NCI-H146 treated with DMSO at 0.1 percent for 48 hours (cell line): ENCODE results near the gene ISG15.
"Not testable (repeated sequence)": the region's sequence is repeated elsewhere in the genome, so short reads cannot be mapped to it uniquely, and the experiment has no call there.

Experiments
- DNase-seq: peaks from one replicate; lab custom pipeline; 2025; ENCODE audit not compliant: unreplicated experiment; lab: John Stamatoyannopoulos, UW

The ISG15 gene

DNA sequence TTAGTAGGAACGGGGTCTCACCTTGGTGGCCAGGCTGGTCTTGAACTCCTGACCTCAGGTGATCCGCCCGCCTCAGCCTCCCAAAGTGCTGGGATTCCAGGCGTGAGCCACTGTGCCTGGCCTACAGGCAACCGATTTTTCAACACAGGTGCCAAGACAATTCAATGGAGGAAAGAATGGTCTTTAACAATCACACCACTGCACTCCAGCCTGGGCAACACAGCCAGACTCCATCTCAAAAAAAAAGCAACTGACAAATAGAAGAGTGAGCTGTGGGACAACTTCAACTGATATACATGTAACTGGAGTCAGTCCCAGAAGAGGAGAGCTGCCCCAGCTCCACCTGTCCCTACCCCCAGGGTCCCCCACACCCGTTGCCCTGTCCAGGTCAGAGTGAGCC lies 18.8 kb upstream of the ISG15 start:
- DNase-seq, result not testable (repeated sequence)

DNA sequence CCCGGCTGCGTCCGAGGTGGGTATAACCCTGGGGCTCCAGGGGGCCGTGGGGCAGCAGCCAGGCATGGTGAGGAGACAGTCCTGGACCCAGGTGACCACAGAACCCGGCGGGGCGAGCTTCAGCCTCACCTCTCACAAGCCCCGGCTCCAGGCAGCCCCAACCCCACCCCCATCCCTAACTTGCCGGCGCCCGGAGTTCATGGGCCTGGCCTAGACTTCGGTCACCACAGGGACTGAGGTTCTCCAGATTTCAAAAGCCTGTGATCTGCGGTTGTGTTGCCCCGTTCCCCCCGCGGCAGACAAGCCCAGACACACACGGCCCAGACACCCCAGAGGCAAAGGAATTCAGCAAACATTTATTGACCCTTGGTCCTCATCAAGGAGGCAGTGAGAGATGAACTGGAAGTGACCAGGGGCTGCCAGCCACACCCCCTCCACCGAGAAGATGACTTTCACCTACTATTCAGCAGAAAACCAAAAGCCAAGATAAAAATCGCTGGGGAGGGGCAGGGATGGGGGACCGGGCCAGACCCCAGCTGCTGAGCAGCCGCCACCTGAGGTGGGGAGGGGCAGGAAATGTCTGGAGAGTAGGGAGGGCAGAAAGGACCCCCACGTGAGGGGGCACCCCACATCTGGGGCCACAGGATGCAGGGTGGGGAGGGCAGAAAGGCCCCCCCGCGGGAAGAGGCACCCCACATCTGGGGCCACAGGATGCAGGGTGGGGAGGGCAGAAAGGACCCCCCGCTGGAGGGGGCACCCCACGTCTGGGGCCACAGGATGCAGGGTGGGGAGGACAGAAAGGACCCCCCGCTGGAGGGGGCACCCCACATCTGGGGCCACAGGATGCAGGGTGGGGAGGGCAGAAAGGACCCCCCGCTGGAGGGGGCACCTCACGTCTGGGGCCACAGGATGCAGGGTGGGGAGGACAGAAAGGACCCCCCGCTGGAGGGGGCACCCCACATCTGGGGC lies 17.3 kb upstream of the ISG15 start:
- DNase-seq, result no peak

DNA sequence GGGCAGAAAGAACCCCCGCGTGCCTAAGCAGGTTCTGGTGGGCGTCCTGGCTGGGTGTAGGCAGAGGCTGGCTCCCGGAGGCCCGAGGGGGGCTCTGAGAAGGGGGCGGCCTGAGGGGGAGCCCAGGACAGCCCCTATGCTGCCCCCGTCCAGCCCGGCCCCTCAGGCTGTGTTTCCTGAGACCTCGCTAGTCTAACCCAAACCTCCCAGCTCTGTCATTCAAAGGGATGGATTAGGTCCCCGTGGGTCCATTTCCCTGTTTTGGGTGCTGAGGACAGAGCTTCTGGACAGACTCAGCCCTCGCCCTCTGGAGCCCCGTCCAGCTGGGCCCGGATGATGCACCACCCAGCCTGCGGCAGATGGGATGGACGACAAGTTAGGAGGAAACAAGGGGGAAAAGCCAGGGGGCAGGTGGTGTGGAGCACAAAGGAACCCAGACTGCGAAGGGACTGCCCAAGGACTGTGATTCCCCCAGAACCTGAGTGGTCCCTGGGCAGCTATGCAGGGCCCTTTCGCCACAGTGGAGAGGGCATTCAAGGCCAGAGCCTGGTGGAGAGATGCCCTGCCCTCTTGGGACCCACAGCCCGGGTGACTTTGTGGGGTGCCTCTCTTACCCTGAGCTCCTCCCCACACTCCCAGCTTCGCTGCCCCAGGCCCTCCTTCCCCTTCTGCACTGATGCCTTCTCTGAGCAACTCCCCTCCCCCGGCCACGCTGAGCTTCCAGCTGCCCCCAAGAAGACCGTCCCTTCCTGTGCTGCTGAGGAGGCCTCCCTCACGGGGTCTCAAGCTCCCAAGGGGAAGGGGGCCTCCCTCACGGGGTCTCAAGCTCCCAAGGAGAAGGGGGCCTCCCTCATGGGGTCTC lies 16.2 kb upstream of the ISG15 start:
- no peak for DNase-seq

DNA sequence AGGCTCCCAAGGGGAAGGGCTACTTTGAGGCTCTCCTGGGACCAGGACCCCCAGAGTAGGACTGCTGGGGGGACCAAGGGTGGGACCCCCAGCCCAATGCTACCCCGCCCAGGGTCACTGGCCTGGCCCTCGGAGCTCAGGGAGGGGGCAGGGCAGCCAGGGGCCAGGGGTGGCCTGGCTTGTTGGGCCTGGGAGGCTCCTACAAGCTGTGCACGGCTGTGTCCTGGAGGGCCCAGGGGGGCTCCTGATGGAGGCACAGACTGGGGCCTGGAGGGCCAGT lies 15.6 kb upstream of the ISG15 start:
- no peak for DNase-seq

DNA sequence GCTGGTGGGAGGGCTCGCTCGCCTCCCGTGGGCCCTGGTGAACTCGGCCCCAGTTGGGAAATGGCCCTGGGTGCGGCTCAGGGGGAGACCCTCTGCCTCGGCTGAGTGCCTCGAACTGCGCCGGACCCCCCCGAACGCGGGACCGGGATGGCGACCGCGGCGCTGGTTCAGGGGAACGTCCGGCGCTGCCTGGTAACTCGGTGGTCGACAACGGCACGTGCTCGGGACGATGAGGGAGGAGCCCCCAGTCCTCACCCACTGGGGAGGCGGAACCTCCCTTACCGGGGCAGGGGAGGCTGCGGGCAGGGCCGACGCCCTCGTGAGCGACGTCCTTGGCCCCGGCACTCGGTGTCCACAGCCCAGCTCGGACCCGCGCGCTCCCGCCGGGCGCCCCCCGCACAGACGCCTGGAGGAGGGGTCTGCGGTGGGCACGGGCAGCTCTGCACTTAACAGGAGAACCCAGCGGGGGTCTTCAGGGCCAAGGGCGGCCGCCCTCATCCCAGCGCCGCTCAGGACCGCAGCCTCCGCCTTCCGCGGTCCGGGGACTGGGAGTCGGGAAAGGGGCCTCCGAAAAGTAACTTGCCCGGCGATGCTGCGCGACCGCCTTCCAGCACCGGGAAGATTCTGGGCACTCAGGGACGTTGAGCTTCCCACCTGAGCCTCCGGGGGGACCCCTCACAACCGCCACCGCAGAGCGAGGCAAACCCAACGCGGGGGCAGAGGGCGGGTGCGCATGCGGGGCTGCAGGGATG lies 15.1 kb upstream of the ISG15 start:
- DNase-seq, result no peak

DNA sequence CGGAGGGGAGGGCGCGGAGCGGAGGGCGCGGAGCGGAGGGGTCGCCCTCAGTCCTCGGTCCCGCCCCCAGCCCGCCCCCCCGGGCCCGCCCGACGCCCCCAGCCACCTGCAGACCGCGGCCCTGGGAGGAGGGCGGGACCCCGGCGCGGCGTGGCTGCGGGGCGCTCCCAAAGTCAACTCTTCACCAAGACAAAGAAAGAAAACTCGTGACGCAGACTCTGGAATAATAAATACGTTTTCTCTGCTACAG lies 14.6 kb upstream of the ISG15 start:
- DNase-seq, result no peak

DNA sequence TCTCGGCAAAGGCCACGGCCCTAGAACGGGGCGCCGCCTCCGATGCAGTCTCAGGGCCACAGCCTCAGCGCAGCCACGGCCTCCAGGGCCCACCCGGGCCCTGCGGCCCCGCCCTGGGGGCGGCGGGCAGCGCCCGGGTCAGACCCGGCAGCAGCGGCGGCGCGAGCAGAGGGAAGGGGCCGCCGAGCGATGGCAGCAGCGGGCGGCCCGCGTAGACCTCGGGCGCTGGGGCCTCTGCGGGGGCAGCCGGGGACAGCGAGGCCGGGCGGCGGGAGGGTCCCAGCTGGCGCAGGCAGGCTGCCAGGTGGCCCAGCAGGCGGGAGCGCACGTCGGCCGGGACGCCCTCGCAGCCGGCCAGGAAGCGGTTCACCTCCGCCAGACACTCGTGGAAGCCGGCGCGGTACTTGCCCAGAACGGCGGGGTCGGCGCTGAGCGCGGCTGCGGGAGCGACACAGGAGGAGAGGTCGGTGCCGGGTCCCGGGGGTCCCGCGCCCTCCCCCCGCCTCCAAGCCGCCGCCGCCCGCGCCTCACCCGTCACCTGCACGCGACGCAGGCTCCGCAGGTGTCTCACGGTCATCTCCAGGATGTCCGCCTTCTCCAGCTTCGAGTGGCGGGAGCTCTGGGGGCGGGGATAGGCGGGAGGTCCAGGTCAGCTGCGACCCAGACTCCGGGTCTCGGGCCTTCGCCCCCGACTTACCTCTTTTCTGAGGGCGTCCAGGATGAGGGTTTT lies 14.1 kb upstream of the ISG15 start:
- DNase-seq, result no peak

DNA sequence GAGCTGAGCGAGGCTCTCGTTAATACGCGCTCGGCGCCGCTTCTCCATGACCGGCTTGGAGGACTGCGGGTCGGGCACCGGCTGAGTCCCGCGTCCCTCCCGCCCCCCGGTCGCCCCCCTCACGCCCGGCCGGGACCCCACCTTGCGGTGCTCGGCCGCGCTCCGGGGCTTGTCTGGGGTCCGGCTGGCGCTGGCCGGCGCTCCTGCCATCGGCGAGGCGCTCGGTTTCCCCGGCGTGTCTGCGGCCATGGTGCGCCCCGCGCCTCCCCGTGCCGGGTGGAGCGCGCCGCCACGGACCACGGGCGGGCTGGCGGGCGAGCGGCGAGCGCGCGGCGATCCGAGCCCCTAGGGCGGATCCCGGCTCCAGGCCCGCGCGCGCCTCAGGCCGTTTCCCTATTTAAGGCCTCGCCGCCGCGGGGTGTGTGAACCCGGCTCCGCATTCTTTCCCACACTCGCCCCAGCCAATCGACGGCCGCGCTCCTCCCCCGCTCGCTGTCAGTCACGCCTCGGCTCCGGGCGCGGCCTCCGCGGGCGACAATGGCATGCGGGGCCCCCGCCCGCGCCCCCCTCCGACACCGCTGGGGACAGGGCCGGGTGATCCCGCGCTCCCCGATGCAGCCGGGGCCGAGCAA lies 13.5 kb upstream of the ISG15 start, which contains the start of gene HES4:
Gene HES4, minus strand, starts transcription at position 373 of the 632 bp plus-strand sequence. Its CDS starts 124 bp downstream, at position 249.
- peak; percentile 31 for DNase-seq

DNA sequence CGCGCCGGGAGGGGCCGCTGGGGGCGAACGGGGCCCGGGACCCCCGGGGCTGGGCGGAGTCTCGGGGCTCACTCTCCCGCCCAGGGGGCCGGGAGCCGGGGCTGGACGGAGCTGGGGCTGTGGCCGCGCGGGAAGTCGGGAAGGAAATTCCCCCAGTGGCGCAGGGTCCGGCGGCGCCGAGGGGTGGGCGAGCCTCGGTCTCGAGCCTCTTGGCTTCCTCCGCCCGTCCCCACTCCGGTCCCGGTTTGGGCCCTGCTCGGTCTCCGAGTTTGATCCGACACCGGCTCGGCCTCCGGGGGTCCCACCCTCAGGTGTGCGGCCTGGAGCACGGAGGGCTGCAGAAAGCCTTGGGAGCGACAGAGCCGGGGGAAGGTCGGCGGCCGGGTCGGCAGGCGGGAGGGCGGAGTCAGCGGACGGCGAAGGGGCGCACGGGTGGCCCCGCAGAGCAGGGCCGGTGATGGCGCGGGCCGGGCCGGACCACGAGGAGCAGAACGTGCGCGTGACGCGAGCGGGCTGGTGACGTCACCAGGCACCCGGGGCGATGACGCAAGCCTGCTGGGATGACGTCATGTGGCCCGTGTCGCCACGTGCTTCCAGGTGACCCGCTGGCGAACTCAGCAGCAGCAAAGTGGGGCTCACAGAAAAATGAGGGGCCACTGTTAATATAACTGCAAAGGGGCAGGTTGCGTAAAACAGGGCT lies 12.8 kb upstream of the ISG15 start:
- DNase-seq, result no peak

DNA sequence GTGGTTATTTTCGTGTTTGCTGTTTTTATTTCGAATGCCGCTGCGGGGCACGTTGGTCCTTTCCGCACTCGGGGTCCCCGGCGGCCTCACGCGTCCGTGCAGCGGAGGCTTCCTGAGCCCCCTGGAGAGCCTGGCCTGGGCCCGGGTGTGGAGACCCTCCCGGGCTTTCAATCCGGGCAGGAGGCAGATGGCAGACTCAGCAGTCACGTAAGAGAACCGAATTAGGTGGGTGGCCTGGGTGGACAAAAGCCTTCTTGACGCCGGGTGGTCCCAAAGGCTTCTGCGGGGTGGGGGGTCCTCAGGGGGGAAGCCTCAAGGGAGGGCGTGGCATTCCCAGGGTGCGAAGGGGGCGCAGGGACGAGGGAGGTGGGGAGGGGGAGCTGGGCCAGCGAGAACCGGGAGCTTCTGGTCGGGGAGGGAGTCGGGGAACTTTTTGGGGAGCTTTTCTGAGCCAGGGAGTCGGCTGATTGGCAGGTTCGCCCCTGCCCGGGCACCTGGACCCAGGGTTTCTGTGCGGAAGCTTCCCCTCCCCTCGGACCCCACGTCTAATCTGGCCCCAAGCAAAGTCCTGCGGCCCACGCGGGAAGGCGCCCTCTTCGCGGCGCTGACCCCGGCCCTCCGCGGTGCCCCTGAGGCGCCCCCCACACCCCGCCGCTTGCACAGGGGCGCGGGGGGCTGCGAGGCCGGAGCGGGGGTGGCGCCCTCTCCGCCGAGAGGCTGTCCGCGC lies 12.1 kb upstream of the ISG15 start:
- no peak for DNase-seq

DNA sequence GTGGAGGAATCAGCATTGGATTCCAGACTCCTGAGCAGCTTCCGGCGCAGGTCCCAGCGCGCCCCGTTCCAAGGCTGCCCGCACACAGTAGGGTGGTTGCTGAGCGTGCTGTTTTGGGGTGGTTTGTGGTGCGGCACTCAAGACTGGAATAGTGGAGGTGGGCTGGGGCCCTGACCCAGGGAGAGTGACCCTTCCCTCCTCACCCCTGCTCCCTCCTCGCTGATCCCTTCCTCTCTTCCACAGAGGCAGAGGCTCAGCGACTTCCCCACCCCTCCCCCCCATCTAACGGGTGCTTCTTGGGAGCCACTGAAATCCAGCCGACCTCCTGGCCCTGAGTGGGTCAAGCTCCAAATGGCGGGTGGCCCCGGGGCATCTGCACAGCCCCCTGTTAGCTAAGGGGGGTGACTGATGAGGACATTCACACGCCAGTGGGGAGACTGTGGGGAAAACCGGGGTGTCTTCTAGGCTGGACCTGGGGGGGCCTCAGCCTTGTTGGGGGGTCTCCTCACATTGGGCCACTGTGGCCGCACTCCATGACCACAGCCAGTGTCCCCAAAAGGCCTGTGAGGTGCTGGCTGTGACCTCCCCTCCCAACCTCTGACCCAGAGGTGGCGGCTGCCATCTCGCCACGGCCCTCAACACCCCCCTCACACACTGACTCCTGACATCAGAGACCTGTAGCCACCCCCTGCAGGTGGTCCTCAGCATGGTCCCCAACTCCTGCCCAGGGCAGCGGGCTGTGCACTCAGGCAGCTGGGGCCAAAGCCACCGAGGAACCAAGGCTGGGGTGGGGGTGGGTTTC lies 9.5 kb upstream of the ISG15 start:
- DNase-seq, result no peak

DNA sequence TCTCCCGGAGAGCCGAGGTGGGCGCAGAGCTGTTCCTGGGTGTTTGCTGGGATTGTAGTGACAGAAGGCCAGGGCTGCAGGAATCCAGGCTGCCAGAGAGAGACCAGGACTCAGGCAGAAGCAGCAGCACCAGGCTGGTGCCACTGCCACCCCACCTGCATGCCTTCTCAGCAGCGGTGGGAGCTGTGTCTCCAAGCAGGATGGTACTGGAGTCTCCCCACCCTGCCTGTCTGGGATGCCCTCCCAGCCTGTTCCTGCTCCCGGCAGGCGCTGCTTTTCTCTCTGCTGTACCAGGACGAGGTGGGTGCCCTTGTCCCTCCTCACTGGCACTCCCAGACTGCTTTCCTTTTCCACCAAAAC lies 8.9 kb upstream of the ISG15 start:
- DNase-seq, result no peak

DNA sequence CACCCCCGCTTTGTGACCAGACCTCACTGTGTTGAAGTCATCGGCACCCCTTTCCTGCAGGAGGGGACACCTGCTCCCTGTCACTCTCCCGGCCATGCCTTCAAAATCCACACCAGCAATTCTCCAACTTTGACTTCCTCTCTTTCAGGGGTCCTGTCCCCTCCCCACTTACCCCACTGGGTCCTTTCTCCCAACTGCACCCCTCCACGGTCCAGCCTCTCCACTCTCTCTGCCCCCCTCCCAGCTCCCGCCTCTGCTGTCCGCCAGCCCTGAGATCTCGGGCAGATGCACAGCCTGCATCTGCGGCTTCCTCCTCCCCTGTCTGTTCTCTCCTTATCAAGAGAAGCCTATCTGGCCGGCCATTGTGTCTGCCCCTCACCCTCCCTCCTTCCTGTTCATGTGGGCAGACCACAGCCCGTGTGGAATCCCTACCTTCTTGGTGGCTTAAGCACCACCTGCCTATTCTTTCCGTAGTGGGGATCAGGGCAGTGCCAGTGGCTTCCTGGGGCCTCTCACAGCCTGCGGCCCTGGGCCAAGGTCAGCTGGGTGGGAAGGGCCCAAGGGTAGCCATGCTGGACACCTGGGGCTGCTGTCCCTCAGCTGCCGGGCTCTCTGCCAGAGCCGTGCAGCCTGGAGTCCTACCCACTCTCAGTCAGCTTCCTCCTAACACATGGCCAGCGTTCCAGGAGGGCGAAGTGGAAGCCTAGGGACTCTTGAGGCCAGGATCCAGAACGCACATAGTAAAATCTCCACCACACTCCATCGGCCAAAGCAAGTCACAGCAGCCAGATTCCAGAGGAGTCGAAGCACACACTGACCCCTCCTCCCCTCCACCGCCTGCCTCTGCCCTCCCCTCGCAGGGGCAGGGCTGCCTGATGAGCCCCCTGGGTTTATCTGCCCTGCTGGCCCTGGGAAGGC lies 8.3 kb upstream of the ISG15 start:
- DNase-seq, result no peak

DNA sequence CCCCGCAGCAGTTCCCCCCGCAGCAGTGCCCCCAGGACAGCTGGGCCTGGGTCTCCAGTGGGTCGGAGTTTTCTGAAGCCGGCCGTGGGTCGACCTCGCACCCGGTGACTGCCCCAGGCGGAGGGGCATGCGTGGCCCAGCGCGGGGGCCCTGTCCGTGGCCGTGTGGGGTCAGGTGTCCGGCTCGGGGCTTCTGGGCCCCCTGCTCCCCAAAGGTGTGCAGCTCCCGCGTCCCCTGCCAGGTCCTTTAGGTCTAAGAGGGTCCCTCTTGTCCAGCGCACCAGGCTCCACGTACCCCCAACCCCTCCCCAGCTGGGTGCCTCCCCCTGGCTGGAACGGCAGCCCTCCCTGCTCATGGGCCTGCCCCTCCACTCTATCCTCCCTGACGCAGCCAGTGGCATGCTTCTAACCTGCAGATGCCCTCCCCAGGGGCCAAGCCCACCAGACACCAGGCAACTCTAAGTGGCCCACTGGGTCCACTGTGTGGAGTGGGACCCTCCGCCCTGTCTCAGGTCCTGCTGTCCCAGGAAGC lies 7.5 kb upstream of the ISG15 start:
- DNase-seq, result no peak

DNA sequence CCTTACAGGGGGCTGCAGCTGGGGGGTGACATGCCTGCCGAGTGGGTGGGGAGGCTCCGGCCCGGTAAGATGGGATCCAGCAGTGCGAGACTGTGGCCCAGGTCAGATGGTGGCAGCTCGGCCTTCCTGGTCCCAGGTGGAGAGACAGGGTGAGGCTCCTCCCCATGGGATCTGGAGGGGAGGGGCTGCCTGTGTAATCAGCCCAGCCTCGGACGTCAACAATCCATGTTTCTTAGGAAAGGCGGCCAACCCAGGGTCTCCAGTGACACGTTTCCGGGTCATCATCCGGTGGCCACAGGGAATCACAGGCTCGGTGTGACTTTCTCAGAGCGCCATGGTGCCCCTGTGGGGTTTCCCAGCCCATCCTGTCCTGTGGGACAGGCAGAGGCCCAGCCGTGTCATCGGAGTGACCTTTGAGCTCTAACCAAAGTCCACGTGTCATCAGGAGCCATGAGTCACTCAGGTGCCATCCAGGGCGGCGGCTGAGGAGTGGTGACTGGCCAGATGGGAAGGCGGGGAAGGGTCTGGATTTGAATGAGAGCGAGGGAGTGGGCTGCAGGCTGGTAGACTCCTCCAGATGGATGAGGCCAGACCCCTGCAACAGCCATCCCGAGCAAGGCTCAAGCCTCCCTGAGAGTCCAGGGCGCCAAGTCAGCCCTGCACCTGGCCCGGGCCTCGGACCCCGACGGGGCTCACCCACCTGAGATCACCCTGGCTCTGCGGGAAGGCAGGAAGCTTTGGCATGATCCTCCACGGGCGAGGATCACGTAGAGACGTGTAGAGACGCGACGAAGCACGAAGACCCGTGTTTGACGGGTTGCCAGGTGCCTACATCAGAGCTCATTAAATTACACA lies 6.8 kb upstream of the ISG15 start:
- DNase-seq, result no peak

DNA sequence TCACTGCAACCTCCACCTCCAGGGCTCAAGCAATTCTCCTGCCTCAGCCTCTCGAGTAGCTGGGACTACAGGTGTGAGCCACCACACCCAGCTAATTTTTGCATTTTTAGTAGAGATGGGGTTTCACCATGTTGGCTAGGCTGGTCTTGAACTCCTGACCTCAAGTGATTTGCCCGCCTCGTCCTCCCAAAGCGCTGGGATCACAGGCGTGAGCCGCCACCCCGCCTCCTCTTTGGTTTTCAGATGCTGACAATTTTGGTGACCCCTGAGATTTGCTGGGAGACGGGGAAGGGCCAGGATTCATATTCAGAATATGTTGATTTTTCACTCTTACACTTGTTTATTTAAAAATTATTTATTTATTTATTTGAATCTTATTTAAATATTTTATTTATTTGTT lies 3.2 kb upstream of the ISG15 start:
- not testable (repeated sequence) for DNase-seq
